ENCODE measurements around the gene BRAF. TPM values are rescaled to one million over a fixed set of nuclear protein-coding genes. Genes with fewer than 3 reads are reported as not detected.

Gene BRAF
- total RNA-seq, 1 donor from 2014 or later = 52.8 TPM

DNA sequence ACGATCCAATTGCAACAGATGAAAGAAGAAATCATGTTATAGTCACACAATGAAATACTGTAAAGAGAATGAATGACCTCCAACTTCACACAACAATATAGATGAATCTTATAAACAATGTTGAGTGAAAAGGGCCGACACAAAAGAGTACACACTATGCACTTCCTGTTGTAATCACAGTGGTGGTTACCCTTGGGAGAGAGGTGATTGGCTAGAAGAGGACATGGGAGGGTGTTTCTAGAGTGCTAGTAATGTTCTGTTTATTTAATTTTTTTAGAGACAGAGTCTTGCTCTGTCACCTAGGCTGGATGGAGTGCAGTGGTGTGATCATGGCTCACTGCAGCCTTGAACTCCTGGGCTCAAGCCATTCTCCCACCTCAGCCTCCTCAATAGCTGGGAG, 145.8 kb downstream of the BRAF start:
- H3K9me3 ChIP-seq = no peaks in the 10 kb centered on the region
- no peak overlapping the region for H3K4me3 ChIP-seq
- H3K36me3 ChIP-seq = peaks cover 0 to 54% of the 10 kb centered on the region in 2 donors
- H3K27me3 ChIP-seq = no peaks in the 10 kb centered on the region
- H3K27ac ChIP-seq = no peak overlapping the region
- TF ChIP-seq POLR2A (IDR thresholded peaks at IDR 0.05) (no peak), POLR2AphosphoS5 (IDR thresholded peaks at IDR 0.05; ENCODE audit: insufficient read depth in 1 of 2, low read depth in 1 of 2) (no peak)
- TF ChIP-seq, protein P1, sequence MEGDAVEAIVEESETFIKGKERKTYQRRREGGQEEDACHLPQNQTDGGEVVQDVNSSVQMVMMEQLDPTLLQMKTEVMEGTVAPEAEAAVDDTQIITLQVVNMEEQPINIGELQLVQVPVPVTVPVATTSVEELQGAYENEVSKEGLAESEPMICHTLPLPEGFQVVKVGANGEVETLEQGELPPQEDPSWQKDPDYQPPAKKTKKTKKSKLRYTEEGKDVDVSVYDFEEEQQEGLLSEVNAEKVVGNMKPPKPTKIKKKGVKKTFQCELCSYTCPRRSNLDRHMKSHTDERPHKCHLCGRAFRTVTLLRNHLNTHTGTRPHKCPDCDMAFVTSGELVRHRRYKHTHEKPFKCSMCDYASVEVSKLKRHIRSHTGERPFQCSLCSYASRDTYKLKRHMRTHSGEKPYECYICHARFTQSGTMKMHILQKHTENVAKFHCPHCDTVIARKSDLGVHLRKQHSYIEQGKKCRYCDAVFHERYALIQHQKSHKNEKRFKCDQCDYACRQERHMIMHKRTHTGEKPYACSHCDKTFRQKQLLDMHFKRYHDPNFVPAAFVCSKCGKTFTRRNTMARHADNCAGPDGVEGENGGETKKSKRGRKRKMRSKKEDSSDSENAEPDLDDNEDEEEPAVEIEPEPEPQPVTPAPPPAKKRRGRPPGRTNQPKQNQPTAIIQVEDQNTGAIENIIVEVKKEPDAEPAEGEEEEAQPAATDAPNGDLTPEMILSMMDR (IDR thresholded peaks at IDR 0.05) = no peak
- intact Hi-C loops (cut with DNase I) = no loop called here
- no peaks in the 10 kb centered on the region for H3K4me1 ChIP-seq
- no peak for DNase-seq (ENCODE audit: extremely low spot score in 2 of 2)

DNA sequence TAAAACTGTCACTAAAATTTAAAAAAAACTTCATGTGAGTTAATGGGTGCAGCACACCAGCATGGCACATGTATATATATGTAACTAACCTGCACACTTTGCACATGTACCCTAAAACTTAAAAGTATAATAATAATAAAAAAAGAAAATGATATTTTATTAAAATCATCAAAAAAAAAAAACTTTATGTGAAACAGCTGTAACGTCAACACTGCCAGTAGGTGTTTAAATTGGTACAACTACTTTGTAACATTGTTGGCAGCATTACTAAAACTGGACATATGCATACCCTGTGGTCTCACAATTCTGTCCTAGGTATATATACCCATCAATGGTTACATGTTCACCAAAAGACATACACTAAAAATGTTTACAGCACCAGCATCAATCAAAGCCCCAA, 146.2 kb downstream of the BRAF start:
- no peak for DNase-seq (ENCODE audit: extremely low spot score in 2 of 2)
- H3K9me3 ChIP-seq = no peaks in the 10 kb centered on the region
- no peaks in the 10 kb centered on the region for H3K27me3 ChIP-seq
- TF ChIP-seq, protein P1 (IDR thresholded peaks at IDR 0.05) = no peak
- TF ChIP-seq POLR2A (IDR thresholded peaks at IDR 0.05) = no peak
- no peak for TF ChIP-seq POLR2AphosphoS5 (IDR thresholded peaks at IDR 0.05; ENCODE audit: insufficient read depth in 1 of 2, low read depth in 1 of 2)
- no peak overlapping the region for H3K27ac ChIP-seq
- intact Hi-C loops (cut with DNase I) = no loop called here
- peaks cover 0 to 54% of the 10 kb centered on the region in 2 donors for H3K36me3 ChIP-seq
- no peaks in the 10 kb centered on the region for H3K4me1 ChIP-seq
- H3K4me3 ChIP-seq = no peak overlapping the region

DNA sequence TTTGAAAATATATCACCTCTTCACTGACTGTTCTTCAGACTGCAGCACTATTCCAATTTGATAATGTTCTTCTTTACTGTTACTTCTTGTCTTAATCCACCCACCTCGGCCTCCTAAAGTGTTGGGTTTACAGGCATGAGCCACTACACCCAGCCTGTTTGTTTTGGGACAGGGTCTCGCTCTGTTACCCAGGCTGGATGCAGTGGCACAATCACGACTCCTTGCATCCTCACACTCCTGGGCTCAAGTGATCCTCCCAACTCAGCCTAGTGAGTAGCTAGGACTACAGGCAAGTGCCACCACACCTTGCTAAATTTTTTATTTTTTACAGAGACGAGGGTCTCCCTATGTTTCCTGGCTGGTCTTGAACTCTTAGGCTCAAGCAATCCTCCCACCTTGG, 150.4 kb downstream of the BRAF start:
- H3K4me1 ChIP-seq = no peaks in the 10 kb centered on the region
- H3K9me3 ChIP-seq = no peaks in the 10 kb centered on the region
- H3K4me3 ChIP-seq = no peak overlapping the region
- intact Hi-C loops (cut with DNase I) = no loop called here
- peaks cover 0 to 37% of the 10 kb centered on the region in 2 donors for H3K36me3 ChIP-seq
- no peak overlapping the region for H3K27ac ChIP-seq
- no peaks in the 10 kb centered on the region for H3K27me3 ChIP-seq
- no peak for DNase-seq (ENCODE audit: extremely low spot score in 2 of 2)
- TF ChIP-seq POLR2AphosphoS5 (IDR thresholded peaks at IDR 0.05; ENCODE audit: insufficient read depth in 1 of 2, low read depth in 1 of 2) (no peak), POLR2A (IDR thresholded peaks at IDR 0.05) (no peak)
- TF ChIP-seq, protein P1 (IDR thresholded peaks at IDR 0.05) = no peak

DNA sequence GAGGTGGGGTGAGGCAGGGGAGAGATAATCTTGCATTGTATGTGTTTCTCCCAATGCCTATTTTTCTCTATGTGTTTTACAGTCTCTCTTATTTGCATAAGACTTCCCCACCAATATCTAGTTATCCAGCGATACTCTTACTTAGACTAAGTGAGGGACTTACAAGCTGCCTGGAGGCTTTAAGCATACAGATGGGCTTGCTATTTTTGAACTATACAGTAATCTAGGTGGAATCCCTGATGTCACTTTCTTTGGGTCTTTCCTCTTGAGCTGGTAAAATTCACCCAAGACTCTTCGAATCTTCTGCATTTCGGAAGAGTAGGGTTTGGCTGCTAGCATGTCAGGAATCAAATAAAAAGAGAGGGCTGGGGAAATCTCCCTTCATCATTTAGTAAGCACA, 151.6 kb downstream of the BRAF start:
- H3K27me3 ChIP-seq = no peaks in the 10 kb centered on the region
- no peak overlapping the region for H3K4me3 ChIP-seq
- no peaks in the 10 kb centered on the region for H3K4me1 ChIP-seq
- peaks cover 0 to 43% of the 10 kb centered on the region in 2 donors for H3K36me3 ChIP-seq
- H3K9me3 ChIP-seq = no peaks in the 10 kb centered on the region
- TF ChIP-seq, protein P1 (IDR thresholded peaks at IDR 0.05) = no peak
- TF ChIP-seq POLR2AphosphoS5 (IDR thresholded peaks at IDR 0.05; ENCODE audit: insufficient read depth in 1 of 2, low read depth in 1 of 2) = no peak
- no peak for TF ChIP-seq POLR2A (IDR thresholded peaks at IDR 0.05)
- DNase-seq (ENCODE audit: extremely low spot score in 2 of 2) = no peak
- intact Hi-C loops (cut with DNase I) = no loop called here
- H3K27ac ChIP-seq = no peak overlapping the region

DNA sequence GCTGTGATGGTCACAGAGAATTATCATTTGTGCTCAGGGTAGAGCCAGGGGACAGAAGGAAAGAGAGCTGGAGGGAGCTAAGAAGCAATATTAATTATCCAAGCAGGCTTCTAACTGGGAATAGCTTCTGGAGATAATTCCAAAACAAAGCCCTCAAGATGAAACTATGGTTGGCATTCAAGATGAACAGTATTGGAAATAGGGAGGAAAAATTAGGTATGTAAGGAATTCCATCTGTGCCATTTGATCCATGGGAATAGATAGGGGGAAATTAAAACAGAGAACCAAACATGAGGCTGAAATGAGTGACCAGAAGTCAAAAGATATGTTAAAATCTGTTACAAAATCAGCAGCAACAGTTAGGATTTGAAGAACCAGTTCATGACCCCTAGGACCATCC, 152.9 kb downstream of the BRAF start:
- no peak for TF ChIP-seq POLR2A (IDR thresholded peaks at IDR 0.05)
- TF ChIP-seq, protein P1 (IDR thresholded peaks at IDR 0.05) = no peak
- TF ChIP-seq POLR2AphosphoS5 (IDR thresholded peaks at IDR 0.05; ENCODE audit: insufficient read depth in 1 of 2, low read depth in 1 of 2) = no peak
- intact Hi-C loops (cut with DNase I) = no loop called here
- Histone ChIP-seq H3K36me3 (peaks cover 0 to 38% of the 10 kb centered on the region in 2 donors), H3K4me3 (no peak overlapping the region), H3K27me3 (no peaks in the 10 kb centered on the region), H3K9me3 (no peaks in the 10 kb centered on the region), H3K4me1 (no peaks in the 10 kb centered on the region), H3K27ac (no peak overlapping the region)
- no peak for DNase-seq (ENCODE audit: extremely low spot score in 2 of 2)
